GM13977 (cell line): Measurements from ENCODE around the gene ADAMTS1.

Experiments used
- DNase-seq: peaks from one replicate; pipeline ENCODE4 v3.0.0; 2012; ENCODE audit warnings: low spot score
- in situ Hi-C: fragments of 300-500 bp; cut with MboI; formaldehyde crosslinking; loops from one replicate; pipeline ENCODE4 v1.12.0; 2022; ENCODE audit warnings: low sequenced_read_pairs, low pct_unique_long_range_greater_than_20kb, mixed read lengths, inconsistent platforms; ENCODE audit not compliant: unreplicated experiment
- TF ChIP-seq, protein P1 (sequence below): IDR thresholded peaks from 2 replicates; pipeline ENCODE4 v1.5.1; 2012; ENCODE audit warnings: mild to moderate bottlenecking, control low read depth; ENCODE audit not compliant: insufficient read depth; ENCODE audit errors: extremely low read depth, missing control alignments

ADAMTS1 gene

DNA sequence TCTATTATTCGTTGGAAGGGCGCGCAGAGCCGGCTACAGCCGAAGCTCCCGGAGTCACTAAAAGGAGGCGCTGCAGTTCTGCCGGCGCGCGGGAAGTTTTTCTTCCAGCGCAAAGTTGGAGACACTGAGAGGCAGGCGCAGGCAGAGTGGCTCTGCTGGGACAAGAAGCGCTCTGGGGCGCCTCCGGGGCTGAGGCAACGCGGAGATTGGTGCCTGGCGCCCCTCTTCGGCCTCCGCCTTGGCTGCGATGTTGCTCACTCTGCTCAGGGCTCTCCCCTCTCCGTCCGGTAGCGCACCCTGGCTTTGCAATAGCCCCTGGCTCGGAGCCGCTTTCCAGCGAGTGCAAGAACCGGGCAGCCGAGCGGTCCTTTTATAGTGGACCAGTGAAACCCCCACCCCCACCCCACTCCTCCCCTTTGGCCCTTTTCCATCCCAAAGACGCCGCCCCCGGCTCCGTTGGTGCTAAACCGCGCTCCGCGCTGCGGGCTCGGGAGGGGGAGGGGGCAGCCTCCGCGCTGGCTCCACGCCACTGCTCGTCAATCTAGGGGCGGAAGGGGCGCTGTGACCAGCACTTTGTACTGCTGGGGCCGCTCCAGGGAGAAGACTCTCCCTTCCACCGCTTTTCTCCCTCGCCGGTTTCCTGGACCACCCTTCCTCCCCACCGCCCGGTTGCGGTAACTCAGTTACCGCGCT, at the start of gene ADAMTS1:
Gene ADAMTS1, minus strand, starts transcription at position 344 of the 693 bp plus-strand sequence. CDS start 455 bp downstream, outside the sequence.
- in situ Hi-C loops = loop anchor here (25.0 kb wide), 1 partner anchor 1892 kb away; no protein-coding TSS in a partner anchor
- DNase-seq = peak; percentile 40
- TF ChIP-seq, protein P1, sequence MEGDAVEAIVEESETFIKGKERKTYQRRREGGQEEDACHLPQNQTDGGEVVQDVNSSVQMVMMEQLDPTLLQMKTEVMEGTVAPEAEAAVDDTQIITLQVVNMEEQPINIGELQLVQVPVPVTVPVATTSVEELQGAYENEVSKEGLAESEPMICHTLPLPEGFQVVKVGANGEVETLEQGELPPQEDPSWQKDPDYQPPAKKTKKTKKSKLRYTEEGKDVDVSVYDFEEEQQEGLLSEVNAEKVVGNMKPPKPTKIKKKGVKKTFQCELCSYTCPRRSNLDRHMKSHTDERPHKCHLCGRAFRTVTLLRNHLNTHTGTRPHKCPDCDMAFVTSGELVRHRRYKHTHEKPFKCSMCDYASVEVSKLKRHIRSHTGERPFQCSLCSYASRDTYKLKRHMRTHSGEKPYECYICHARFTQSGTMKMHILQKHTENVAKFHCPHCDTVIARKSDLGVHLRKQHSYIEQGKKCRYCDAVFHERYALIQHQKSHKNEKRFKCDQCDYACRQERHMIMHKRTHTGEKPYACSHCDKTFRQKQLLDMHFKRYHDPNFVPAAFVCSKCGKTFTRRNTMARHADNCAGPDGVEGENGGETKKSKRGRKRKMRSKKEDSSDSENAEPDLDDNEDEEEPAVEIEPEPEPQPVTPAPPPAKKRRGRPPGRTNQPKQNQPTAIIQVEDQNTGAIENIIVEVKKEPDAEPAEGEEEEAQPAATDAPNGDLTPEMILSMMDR = no peak

DNA sequence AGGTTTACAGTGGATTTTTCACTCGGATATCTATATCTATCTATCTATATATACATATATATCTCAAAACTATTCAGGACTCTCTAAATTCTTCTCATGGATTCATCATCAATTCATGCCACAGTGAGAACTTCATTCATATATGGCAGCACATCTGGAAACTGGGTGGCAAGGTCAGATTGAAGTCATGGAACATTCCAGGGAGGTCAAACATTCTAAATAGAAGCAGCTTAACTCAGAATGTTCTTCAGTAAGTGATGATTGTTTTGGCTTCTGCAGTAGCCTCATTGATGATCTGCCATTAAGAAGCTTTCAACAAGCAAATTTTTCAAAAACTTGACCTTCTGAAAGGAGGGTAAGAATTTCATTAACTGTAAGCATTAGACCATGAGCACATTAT, 46.9 kb upstream of the ADAMTS1 start:
- in situ Hi-C loops = no loop called here
- TF ChIP-seq, protein P1 = no peak
- DNase-seq = no peak

DNA sequence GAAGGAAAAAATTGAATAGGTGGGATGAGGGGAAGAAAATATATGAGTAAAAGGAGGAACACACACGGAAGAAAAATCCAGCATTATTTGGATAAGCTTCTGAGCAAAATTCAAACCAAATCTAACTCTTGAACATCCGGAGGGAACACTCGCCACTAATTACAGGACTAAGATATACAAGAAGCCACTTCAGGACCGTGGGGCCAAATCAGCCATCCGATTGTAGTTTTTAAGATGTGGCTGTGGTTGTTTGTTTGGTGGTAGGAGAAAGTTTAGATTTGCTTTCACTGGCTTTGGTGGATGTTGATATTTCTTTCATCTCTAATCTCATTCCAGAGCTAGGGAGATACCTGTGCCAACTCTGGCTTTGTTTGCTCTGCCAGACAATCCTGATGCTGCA, 43.7 kb upstream of the ADAMTS1 start:
- no peak for DNase-seq
- in situ Hi-C loops = no loop called here
- TF ChIP-seq, protein P1 = no peak

DNA sequence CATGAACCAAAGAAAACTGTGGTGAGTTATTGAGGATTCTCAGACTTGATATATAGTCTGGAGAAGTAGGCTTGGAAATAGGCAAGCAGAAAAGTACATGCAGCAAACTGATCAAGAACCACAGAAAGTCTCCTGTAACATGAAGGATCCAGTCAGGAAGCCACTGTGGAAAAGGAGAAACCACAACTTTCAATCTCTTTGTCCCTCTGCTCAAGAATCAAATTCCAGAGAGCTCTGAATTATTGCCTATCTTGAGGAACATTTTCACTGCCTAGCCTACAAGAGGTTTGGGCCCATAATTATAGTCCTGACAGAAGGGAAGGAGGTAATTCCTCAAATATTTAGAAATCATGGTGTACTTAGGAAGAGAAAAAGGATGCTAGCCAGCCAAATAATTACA, 43.0 kb upstream of the ADAMTS1 start:
- in situ Hi-C loops = no loop called here
- DNase-seq = no peak
- TF ChIP-seq, protein P1 = no peak

DNA sequence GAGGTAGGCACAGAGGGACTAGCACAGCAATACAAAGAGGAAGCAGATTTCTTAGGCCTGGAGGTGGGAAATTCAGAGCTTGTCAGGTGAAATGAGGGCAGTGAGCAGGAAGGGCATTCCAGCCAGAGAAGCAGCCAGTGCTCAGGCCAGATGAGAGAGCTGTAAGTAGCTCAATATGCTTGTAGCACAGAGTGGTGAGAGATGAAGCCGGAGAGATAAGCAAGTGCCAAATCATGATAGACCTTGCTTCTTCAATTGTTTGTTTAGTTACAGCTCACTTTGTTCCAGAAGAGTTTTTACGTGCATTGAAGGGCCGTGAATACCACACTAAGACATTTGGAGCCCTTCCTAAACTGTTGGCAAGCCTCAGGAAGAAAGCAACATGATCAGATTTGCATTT, 42.0 kb upstream of the ADAMTS1 start:
- DNase-seq = no peak
- in situ Hi-C loops = no loop called here
- TF ChIP-seq, protein P1 = no peak

DNA sequence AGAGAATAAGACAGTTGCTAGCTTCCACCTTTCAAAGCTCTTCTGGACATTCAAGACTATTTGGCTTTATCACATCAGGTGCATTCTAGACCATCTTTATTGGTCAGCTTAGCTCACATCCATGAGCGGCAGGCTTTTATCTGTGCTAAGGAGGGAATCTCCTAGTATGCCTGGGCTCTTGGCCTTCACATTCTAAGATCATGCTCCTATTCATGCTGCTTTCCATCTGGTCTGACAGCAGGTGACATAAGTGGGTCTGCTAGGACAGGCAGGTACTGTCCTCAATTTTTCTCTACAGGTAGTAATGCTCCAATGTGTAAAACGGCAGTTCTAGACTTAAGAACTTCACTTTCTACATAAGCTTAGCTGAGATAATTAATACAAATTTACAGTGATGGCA, 39.2 kb upstream of the ADAMTS1 start:
- TF ChIP-seq, protein P1 = no peak
- no peak for DNase-seq
- in situ Hi-C loops = no loop called here
